Neutrophil (primary cell): ENCODE results near the gene MATN4.

Source experiments
- H3K27ac ChIP-seq: fragments of 200-600 bp; sonication (generic); 2 replicates; pipeline ENCODE4 v1.5.1; 2016; ENCODE audit warnings: mild to moderate bottlenecking, moderate library complexity
- H3K27me3 ChIP-seq: fragments of 200-600 bp; sonication (generic); 2 replicates; pipeline ENCODE4 v1.6.0; 2016; ENCODE audit warnings: mild to moderate bottlenecking
- H3K36me3 ChIP-seq: fragments of 200-600 bp; sonication (generic); 2 replicates; pipeline ENCODE4 v1.5.1; 2017
- H3K4me1 ChIP-seq, 2 experiments: fragments of 200-600 bp in 1 of 2; sonication (generic) in 1 of 2; 1 replicate in 1 of 2; 2 replicates in 1 of 2; pipeline versions ENCODE4 v1.5.1 to v1.6.1; 2013 to 2016; ENCODE audit warnings: low read depth in 1 of 2, low read length in 1 of 2, mild to moderate bottlenecking in 1 of 2, moderate library complexity in 1 of 2; ENCODE audit not compliant: control insufficient read depth in 1 of 2, insufficient read depth in 1 of 2
- H3K4me3 ChIP-seq, 2 experiments: fragments of 200-600 bp in 1 of 2; sonication (generic) in 1 of 2; 1 replicate in 1 of 2; 2 replicates in 1 of 2; pipeline ENCODE4 v1.5.1; 2013 to 2016; ENCODE audit warnings: low read depth in 1 of 2, low read length in 1 of 2, mild to moderate bottlenecking in 1 of 2, moderate library complexity in 1 of 2
- H3K9me3 ChIP-seq: fragments of 200-600 bp; sonication (generic); 2 replicates; pipeline ENCODE4 v1.5.1; 2016
- CTCF ChIP-seq: fragments of 200-600 bp; sonication (generic); IDR thresholded peaks from 2 replicates; pipeline ENCODE4 v1.5.1; 2016; ENCODE audit warnings: antibody characterized with exemption

Gene MATN4

GRCh38 chr20:45341939-45342854 is 34.1 kb upstream of the MATN4 start:
- no peaks in the 10 kb centered on the region for H3K4me1 ChIP-seq
- no peak for TF ChIP-seq CTCF
- no peak overlapping the region for H3K27ac ChIP-seq
- no peaks in the 10 kb centered on the region for H3K36me3 ChIP-seq
- no peak overlapping the region for H3K4me3 ChIP-seq
- peaks cover 39% of the 10 kb centered on the region for H3K27me3 ChIP-seq
- H3K9me3 ChIP-seq, result no peaks in the 10 kb centered on the region

GRCh38 chr20:45341579-45341938 is 33.5 kb upstream of the MATN4 start:
- Histone ChIP-seq H3K36me3 (no peaks in the 10 kb centered on the region), H3K9me3 (no peaks in the 10 kb centered on the region), H3K4me3 (no peak overlapping the region), H3K4me1 (no peaks in the 10 kb centered on the region), H3K27ac (no peak overlapping the region), H3K27me3 (peaks cover 33% of the 10 kb centered on the region)
- no peak for TF ChIP-seq CTCF

GRCh38 chr20:45340951-45341350 is 32.9 kb upstream of the MATN4 start:
- no peak for TF ChIP-seq CTCF
- Histone ChIP-seq H3K4me3 (no peak overlapping the region), H3K27me3 (peaks cover 27% of the 10 kb centered on the region), H3K27ac (no peak overlapping the region), H3K9me3 (no peaks in the 10 kb centered on the region), H3K4me1 (no peaks in the 10 kb centered on the region), H3K36me3 (no peaks in the 10 kb centered on the region)

- H3K27me3 ChIP-seq, result peaks cover 21% of the 10 kb centered on the region
- H3K4me1 ChIP-seq, result no peaks in the 10 kb centered on the region
- H3K4me3 ChIP-seq, result no peak overlapping the region
- H3K9me3 ChIP-seq, result no peaks in the 10 kb centered on the region
- no peak for TF ChIP-seq CTCF
- no peak overlapping the region for H3K27ac ChIP-seq
- H3K36me3 ChIP-seq, result no peaks in the 10 kb centered on the region
These were observed 32.2 kb upstream of the MATN4 start for GRCh38 chr20:45340236-45340847.

GRCh38 chr20:45339799-45340198 is 31.7 kb upstream of the MATN4 start:
- no peak for TF ChIP-seq CTCF
- no peak overlapping the region for H3K4me3 ChIP-seq
- H3K9me3 ChIP-seq, result no peaks in the 10 kb centered on the region
- no peaks in the 10 kb centered on the region for H3K4me1 ChIP-seq
- H3K27me3 ChIP-seq, result peaks cover 15% of the 10 kb centered on the region
- no peaks in the 10 kb centered on the region for H3K36me3 ChIP-seq
- no peak overlapping the region for H3K27ac ChIP-seq
